HG02642 (cell line): ENCODE measurements around the gene LY86.

Experiments used
- ATAC-seq: cut with Tn5 transposase; IDR thresholded peaks from one replicate; pipeline ENCODE4 v1.9.1; 2021; ENCODE audit warnings: mild to moderate bottlenecking; ENCODE audit not compliant: unreplicated experiment, poor library complexity

LY86 gene

GRCh38 chr6:6619021-6619794 lies 30.7 kb downstream of the LY86 start:
- no peak for ATAC-seq

- no peak for ATAC-seq
These were observed 32.4 kb downstream of the LY86 start for GRCh38 chr6:6620766-6621425.

GRCh38 chr6:6622501-6622900 lies 34.0 kb downstream of the LY86 start:
- no peak for ATAC-seq

GRCh38 chr6:6623553-6623952 lies 35.0 kb downstream of the LY86 start:
- no peak for ATAC-seq

- ATAC-seq: no peak
These were observed 35.9 kb downstream of the LY86 start for GRCh38 chr6:6624269-6624990.

- no peak for ATAC-seq
These were observed 37.7 kb downstream of the LY86 start for GRCh38 chr6:6626187-6626586.

- no peak for ATAC-seq
These were observed 40.9 kb downstream of the LY86 start for GRCh38 chr6:6629402-6629801.

- ATAC-seq: no peak
These were observed 42.5 kb downstream of the LY86 start for GRCh38 chr6:6631053-6631452.

- no peak for ATAC-seq
These were observed 43.2 kb downstream of the LY86 start for GRCh38 chr6:6631534-6632276.

- no peak for ATAC-seq
These were observed 45.6 kb downstream of the LY86 start for GRCh38 chr6:6633898-6634734.

GRCh38 chr6:6634735-6635075 lies 46.2 kb downstream of the LY86 start:
- no peak for ATAC-seq

- ATAC-seq: peak; percentile 50
These were observed 46.8 kb downstream of the LY86 start for GRCh38 chr6:6635291-6635690.

GRCh38 chr6:6635869-6636268 lies 47.3 kb downstream of the LY86 start:
- ATAC-seq: no peak

- ATAC-seq: no peak
These were observed 51.1 kb downstream of the LY86 start for GRCh38 chr6:6639572-6639971.

GRCh38 chr6:6640926-6641325 lies 52.4 kb downstream of the LY86 start:
- no peak for ATAC-seq

GRCh38 chr6:6643398-6643797 lies 54.9 kb downstream of the LY86 start:
- ATAC-seq: peak; percentile 83

- ATAC-seq: no peak
These were observed 56.9 kb downstream of the LY86 start for GRCh38 chr6:6645261-6645917.

GRCh38 chr6:6646384-6646783 lies 57.9 kb downstream of the LY86 start:
- ATAC-seq: no peak

GRCh38 chr6:6646859-6647258 lies 58.3 kb downstream of the LY86 start:
- ATAC-seq: no peak
